Stomach (tissue), 4 donors: Measurements from ENCODE around the gene STIM1.

Experiments used
- EP300 ChIP-seq: sonication (generic); formaldehyde crosslinking; IDR thresholded peaks from one replicate; pipeline ENCODE4 v1.6.1; 2017; ENCODE audit warnings: antibody characterized with exemption
- TF ChIP-seq, protein P1 (sequence below), 7 experiments: fragments of 450-650 bp in 4 of 7; fragments of 200-600 bp in 3 of 7; sonication (generic) in 3 of 7; IDR thresholded peaks; one replicate each; pipeline ENCODE4 v1.5.1; 2016 to 2019; ENCODE audit warnings: antibody characterized with exemption in 7 of 7, control low read depth in 2 of 7, mild to moderate bottlenecking in 1 of 7

DNA sequence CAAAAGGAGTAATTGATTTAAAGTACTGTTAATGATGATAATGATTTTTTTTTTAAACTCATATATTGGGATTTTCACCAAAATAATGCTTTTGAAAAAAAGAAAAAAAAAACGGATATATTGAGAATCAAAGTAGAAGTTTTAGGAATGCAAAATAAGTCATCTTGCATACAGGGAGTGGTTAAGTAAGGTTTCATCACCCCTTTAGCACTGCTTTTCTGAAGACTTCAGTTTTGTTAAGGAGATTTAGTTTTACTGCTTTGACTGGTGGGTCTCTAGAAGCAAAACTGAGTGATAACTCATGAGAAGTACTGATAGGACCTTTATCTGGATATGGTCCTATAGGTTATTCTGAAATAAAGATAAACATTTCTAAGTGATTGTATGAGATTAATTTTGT, 283.0 kb downstream of the STIM1 start:
- TF ChIP-seq EP300, result no peak
- TF ChIP-seq, protein P1, sequence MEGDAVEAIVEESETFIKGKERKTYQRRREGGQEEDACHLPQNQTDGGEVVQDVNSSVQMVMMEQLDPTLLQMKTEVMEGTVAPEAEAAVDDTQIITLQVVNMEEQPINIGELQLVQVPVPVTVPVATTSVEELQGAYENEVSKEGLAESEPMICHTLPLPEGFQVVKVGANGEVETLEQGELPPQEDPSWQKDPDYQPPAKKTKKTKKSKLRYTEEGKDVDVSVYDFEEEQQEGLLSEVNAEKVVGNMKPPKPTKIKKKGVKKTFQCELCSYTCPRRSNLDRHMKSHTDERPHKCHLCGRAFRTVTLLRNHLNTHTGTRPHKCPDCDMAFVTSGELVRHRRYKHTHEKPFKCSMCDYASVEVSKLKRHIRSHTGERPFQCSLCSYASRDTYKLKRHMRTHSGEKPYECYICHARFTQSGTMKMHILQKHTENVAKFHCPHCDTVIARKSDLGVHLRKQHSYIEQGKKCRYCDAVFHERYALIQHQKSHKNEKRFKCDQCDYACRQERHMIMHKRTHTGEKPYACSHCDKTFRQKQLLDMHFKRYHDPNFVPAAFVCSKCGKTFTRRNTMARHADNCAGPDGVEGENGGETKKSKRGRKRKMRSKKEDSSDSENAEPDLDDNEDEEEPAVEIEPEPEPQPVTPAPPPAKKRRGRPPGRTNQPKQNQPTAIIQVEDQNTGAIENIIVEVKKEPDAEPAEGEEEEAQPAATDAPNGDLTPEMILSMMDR (IDR thresholded peaks at IDR 0.05), result no peak
